Measurements from ENCODE around the gene DENND1A.
"Not testable (repeated sequence)": the region's sequence is repeated elsewhere in the genome, so short reads cannot be mapped to it uniquely, and the experiment has no call there.

DENND1A gene

GRCh38 chr9:123654994-123655637 is 274.8 kb downstream of the DENND1A start:
- DNase-seq (ENCODE audit: low read depth in 2 of 2): no peak

- DNase-seq (ENCODE audit: low read depth in 2 of 2): no peak
Measured at GRCh38 chr9:123654218-123654993, 275.5 kb downstream of the DENND1A start.

- no peak for DNase-seq (ENCODE audit: low read depth in 2 of 2)
Measured at GRCh38 chr9:123652416-123652815, 277.5 kb downstream of the DENND1A start.

- no peak for DNase-seq (ENCODE audit: low read depth in 2 of 2)
Measured at GRCh38 chr9:123651871-123652270, 278.1 kb downstream of the DENND1A start.

- DNase-seq (ENCODE audit: low read depth in 2 of 2): no peak
Measured at GRCh38 chr9:123651273-123651672, 278.7 kb downstream of the DENND1A start.

GRCh38 chr9:123649909-123650308 is 280.0 kb downstream of the DENND1A start:
- DNase-seq (ENCODE audit: low read depth in 2 of 2): no peak

- DNase-seq (ENCODE audit: low read depth in 2 of 2): no peak
Measured at GRCh38 chr9:123647145-123647544, 282.8 kb downstream of the DENND1A start.

- no peak for DNase-seq (ENCODE audit: low read depth in 2 of 2)
Measured at GRCh38 chr9:123645762-123646161, 284.2 kb downstream of the DENND1A start.

- no peak for DNase-seq (ENCODE audit: low read depth in 2 of 2)
Measured at GRCh38 chr9:123645126-123645525, 284.8 kb downstream of the DENND1A start.

- DNase-seq (ENCODE audit: low read depth in 2 of 2): no peak
Measured at GRCh38 chr9:123643518-123643917, 286.4 kb downstream of the DENND1A start.

GRCh38 chr9:123642291-123643278 is 287.3 kb downstream of the DENND1A start:
- DNase-seq (ENCODE audit: low read depth in 2 of 2): no peak

- DNase-seq (ENCODE audit: low read depth in 2 of 2): no peak
Measured at GRCh38 chr9:123640792-123641222, 289.1 kb downstream of the DENND1A start.

- no peak for DNase-seq (ENCODE audit: low read depth in 2 of 2)
Measured at GRCh38 chr9:123639743-123640142, 290.2 kb downstream of the DENND1A start.

- DNase-seq (ENCODE audit: low read depth in 2 of 2): no peak
Measured at GRCh38 chr9:123637945-123638634, 291.8 kb downstream of the DENND1A start.

GRCh38 chr9:123637606-123637944 is 292.4 kb downstream of the DENND1A start:
- no peak for DNase-seq (ENCODE audit: low read depth in 2 of 2)

- not testable (repeated sequence) for DNase-seq (ENCODE audit: low read depth in 2 of 2)
Measured at GRCh38 chr9:123636805-123637204, 293.1 kb downstream of the DENND1A start.

GRCh38 chr9:123631862-123632261 is 298.1 kb downstream of the DENND1A start:
- no peak for DNase-seq (ENCODE audit: low read depth in 2 of 2)

GRCh38 chr9:123630233-123630632 is 299.7 kb downstream of the DENND1A start:
- DNase-seq (ENCODE audit: low read depth in 2 of 2): no peak

- no peak for DNase-seq (ENCODE audit: low read depth in 2 of 2)
Measured at GRCh38 chr9:123629531-123629930, 300.4 kb downstream of the DENND1A start.

GRCh38 chr9:123622711-123623241 is 307.1 kb downstream of the DENND1A start:
- DNase-seq (ENCODE audit: low read depth in 2 of 2): no peak

- DNase-seq (ENCODE audit: low read depth in 2 of 2): no peak
Measured at GRCh38 chr9:123620239-123620638, 309.7 kb downstream of the DENND1A start.

Measured in stimulated activated CD8-positive, alpha-beta memory T cell treated with anti-CD3 and anti-CD28 coated beads, Interleukin-2, amount 100 ng/mL, for 48 hours (primary cell).